Pancreas (tissue), 10 donors: ENCODE results near the gene NWD2. TPM values are rescaled to one million over a fixed set of nuclear protein-coding genes. Genes with fewer than 3 reads are reported as not detected.

Experiments used
- ATAC-seq, 4 donors: fragments of 200-7000 bp; cut with Tn5 transposase; one replicate each; pipeline versions ENCODE4 v1.8.0 to v1.9.1; 2020; ENCODE audit warnings: mild to moderate bottlenecking in 4 of 4, moderate library complexity in 4 of 4
- DNase-seq, 6 donors: peaks; one replicate each; pipeline ENCODE4 v3.0.0-alpha.2; 2020
- FAIRE-seq: peaks from 2 replicates; lab custom pipeline; 2012; peaks lifted over from hg19 to GRCh38; lab: Jason Lieb, UNC
- H3K27ac ChIP-seq, 4 donors: fragments of 200-600 bp; sonication (generic); 1 replicate in 3 of 4; 2 replicates in 1 of 4; pipeline versions ENCODE4 v1.5.0 to v1.8.0; 2020
- H3K27me3 ChIP-seq, 4 donors: fragments of 200-600 bp; one replicate each; pipeline ENCODE4 v1.8.0; 2021
- H3K36me3 ChIP-seq, 3 donors: fragments of 200-600 bp; sonication (generic) in 1 of 3; one replicate each; pipeline versions ENCODE4 v1.5.0 to v1.8.0; 2020 to 2021
- H3K4me1 ChIP-seq, 3 donors: fragments of 200-600 bp; one replicate each; pipeline ENCODE4 v1.8.0; 2021
- H3K4me3 ChIP-seq, 4 donors: fragments of 200-600 bp; sonication (generic) in 2 of 4; one replicate each; pipeline versions ENCODE4 v1.5.0 to v1.8.0; 2020 to 2021
- H3K9me3 ChIP-seq, 4 donors: fragments of 200-600 bp; one replicate each; pipeline ENCODE4 v1.8.0; 2021
- WGBS, 2 donors: extraction: QIAGEN DNeasy Blood & Tissue Kit; methylation state at CpG; one replicate each; pipeline ENCODE4 v1.1.7; 2013; 5-methylcytosine and 5-hydroxymethylcytosine counted together
- intact Hi-C, 3 donors: fragments of 100-400 bp; cut with DNase I; formaldehyde crosslinking; loops; one replicate each; pipeline versions ENCODE4 v1.11.1 to v1.14.2; 2022
- polyA plus RNA-seq, 2 donors: library from polyadenylated mRNA; stranded (reverse); fragments of 200-250 nt; gene quantifications; one replicate each; pipeline ENCODE4 v1.2.3, GENCODE V29; 2013
- total RNA-seq, 6 donors: library from RNA; stranded (reverse); fragmentation: NEBNext Ultra II Directional in 4 of 6; extraction: Animal tissue kit (Norgen Biotek cat#: 25700) in 4 of 6; gene quantifications; one replicate each; pipeline versions ENCODE4 v1.2.1 to v1.2.4, GENCODE V29; 2021 to 2023
- TF ChIP-seq, protein P1 (sequence below), 4 donors: fragments of 200-600 bp; sonication (generic) in 3 of 4; IDR thresholded peaks; one replicate each; pipeline versions ENCODE4 v1.5.0 to v1.8.0; 2021; ENCODE audit warnings: antibody characterized with exemption in 4 of 4
- donor health status: healthy with polysubstance abuse.
- donor health status: DM: no; HTN: no; CAD: no; lungs with moderate emphysema.
- donor health status: DM: no; HTN: no; CAD: no.
- donor health status: control.
- donor health status: control.
- donor health status: Bipolar disorder and iron deficiency.
- donor health status: DM: yes; HTN: yes; CAD: no.
- donor health status: DM: no; HTN: no; CAD: no.
- donor health status: DM: no; HTN: no; CAD: no.
- donor health status: DM: yes; HTN: yes; CAD: no.

The NWD2 gene
- total and polyA plus RNA-seq, 8 donors: under 0.01 to 0.22 (median 0.09) TPM; not detected in 1

DNA sequence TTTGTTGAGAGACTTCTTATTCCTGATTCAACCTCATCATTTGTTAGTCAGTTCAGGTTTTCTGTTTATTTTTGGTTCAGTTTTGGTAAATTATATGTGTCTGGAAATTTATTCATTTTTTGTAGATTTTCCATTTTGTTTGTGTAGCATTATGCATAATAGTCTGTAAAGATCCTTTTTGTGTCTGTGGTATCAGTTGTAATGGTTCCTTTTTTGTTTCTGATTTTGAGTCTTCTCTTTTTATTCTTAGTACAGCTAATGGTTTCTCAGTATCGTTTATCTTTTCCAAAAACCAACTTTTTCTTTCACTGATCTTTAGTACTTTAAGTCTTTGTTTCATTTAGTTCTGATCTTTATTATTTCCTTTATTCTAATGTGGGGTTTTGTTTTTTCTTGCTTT, 61.4 kb downstream of the NWD2 start:
- H3K36me3 ChIP-seq: no peaks in the 10 kb centered on the region
- DNase-seq (no peak), ATAC-seq (no peak), FAIRE-seq (no peak)
- H3K4me3 ChIP-seq: no peak overlapping the region
- TF ChIP-seq, protein P1, sequence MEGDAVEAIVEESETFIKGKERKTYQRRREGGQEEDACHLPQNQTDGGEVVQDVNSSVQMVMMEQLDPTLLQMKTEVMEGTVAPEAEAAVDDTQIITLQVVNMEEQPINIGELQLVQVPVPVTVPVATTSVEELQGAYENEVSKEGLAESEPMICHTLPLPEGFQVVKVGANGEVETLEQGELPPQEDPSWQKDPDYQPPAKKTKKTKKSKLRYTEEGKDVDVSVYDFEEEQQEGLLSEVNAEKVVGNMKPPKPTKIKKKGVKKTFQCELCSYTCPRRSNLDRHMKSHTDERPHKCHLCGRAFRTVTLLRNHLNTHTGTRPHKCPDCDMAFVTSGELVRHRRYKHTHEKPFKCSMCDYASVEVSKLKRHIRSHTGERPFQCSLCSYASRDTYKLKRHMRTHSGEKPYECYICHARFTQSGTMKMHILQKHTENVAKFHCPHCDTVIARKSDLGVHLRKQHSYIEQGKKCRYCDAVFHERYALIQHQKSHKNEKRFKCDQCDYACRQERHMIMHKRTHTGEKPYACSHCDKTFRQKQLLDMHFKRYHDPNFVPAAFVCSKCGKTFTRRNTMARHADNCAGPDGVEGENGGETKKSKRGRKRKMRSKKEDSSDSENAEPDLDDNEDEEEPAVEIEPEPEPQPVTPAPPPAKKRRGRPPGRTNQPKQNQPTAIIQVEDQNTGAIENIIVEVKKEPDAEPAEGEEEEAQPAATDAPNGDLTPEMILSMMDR (IDR thresholded peaks at IDR 0.05): no peak
- WGBS, 2 donors: 43 to 55% methylated on average over 1 of the region's 1 CpG
- H3K9me3 ChIP-seq: no peaks in the 10 kb centered on the region
- no peaks in the 10 kb centered on the region for H3K27me3 ChIP-seq
- no peaks in the 10 kb centered on the region for H3K4me1 ChIP-seq
- intact Hi-C loops: no loop called here
- H3K27ac ChIP-seq: no peak overlapping the region

DNA sequence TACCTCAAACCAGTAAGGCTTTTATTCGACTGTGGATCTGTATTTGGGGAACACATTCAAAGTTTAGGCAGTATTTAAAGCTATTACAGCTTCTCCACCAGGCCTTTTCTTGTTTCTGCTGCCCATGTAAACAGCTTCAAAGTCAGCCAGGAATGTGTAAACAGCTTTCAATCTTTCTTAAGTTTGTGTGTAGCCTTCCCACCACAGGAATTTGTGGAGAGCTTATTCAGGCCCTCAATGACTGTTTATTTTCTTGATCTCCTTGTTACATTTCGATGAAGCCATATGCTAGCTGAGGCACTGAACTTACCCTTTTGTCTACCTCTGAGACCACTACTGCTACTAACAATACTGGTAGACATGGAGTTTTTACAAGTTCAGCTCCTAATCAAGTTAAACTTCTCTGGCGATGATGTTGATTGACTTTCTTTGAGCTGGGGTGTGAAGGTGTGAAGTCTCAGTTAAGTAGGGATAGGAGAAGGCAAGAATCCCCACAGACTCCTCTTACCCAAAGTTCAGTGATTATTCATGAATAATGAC, 72.6 kb downstream of the NWD2 start:
- WGBS, 2 donors: 35 to 36% methylated on average over 3 of the region's 3 CpGs
- ATAC-seq (no peak), DNase-seq (no peak), FAIRE-seq (no peak)
- intact Hi-C loops: no loop called here
- H3K4me1 ChIP-seq: no peaks in the 10 kb centered on the region
- no peak overlapping the region for H3K27ac ChIP-seq
- no peaks in the 10 kb centered on the region for H3K36me3 ChIP-seq
- H3K27me3 ChIP-seq: no peaks in the 10 kb centered on the region
- TF ChIP-seq, protein P1 (IDR thresholded peaks at IDR 0.05): no peak
- H3K4me3 ChIP-seq: no peak overlapping the region
- H3K9me3 ChIP-seq: no peaks in the 10 kb centered on the region

DNA sequence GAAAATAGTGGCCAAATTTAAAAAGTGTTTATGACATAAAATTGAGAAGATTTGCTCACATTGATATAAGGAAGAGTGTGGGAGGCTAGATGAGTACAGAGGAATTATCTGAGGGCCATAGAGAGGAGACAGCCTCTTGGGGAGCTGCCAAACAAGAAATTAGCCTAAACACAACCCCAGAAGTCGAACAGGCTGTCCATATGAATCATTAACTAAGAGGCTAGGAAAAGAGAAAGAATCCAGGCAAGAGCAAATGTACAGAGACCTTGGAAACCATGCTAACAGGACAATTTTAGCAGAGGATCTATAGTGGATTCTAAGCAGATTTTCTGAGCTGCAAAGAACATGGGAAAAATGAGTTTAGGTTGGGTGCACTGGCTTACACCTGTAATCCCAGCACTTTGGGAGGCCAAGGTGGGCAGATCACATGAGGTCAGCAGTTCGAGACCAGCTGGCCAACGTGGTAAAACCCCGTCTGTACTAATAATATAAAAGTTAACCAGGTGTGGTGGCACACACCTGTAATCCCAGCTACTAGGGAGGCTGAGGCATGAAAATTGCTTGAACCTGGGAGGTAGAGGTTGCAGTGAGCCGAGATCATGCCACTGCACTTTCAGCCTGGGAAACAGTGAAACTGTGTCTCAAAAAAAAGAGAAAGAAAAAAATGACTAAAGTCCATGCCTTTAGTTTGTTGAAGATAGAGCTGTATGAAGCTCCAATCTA, 76.1 kb downstream of the NWD2 start:
- DNase-seq (no peak), ATAC-seq (no peak), FAIRE-seq (no peak)
- H3K27me3 ChIP-seq: no peaks in the 10 kb centered on the region
- intact Hi-C loops: no loop called here
- no peak overlapping the region for H3K4me3 ChIP-seq
- WGBS, 2 donors: 16 to 32% methylated on average over 5 of the region's 5 CpGs
- H3K36me3 ChIP-seq: no peaks in the 10 kb centered on the region
- no peaks in the 10 kb centered on the region for H3K4me1 ChIP-seq
- H3K9me3 ChIP-seq: no peaks in the 10 kb centered on the region
- TF ChIP-seq, protein P1 (IDR thresholded peaks at IDR 0.05): no peak
- H3K27ac ChIP-seq: no peak overlapping the region

DNA sequence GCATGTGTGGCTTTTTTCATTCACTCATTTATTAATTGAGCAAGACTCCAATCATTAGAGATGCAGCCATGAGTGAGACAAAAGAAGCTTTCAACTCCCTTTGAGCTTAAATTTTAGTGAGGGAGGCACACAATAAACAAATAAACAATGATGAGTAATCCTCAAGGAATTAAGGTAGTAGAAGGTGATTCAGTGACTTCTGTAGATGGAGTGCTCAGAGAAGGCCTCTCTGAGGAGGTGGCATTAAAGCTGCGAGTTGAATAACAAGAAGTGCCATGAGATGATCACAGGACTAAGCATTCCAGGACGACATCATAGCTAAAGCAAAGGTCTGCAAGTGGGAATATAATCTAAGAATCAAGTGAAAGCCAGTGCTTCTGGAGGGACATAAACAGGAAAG, 77.6 kb downstream of the NWD2 start:
- 61 to 73% methylated on average over 2 of the region's 2 CpGs for WGBS, 2 donors
- Histone ChIP-seq H3K9me3 (no peaks in the 10 kb centered on the region), H3K36me3 (no peaks in the 10 kb centered on the region), H3K4me3 (no peak overlapping the region), H3K4me1 (no peaks in the 10 kb centered on the region), H3K27me3 (no peaks in the 10 kb centered on the region), H3K27ac (no peak overlapping the region)
- DNase-seq (no peak), FAIRE-seq (no peak), ATAC-seq (no peak)
- intact Hi-C loops: no loop called here
- TF ChIP-seq, protein P1 (IDR thresholded peaks at IDR 0.05): no peak

DNA sequence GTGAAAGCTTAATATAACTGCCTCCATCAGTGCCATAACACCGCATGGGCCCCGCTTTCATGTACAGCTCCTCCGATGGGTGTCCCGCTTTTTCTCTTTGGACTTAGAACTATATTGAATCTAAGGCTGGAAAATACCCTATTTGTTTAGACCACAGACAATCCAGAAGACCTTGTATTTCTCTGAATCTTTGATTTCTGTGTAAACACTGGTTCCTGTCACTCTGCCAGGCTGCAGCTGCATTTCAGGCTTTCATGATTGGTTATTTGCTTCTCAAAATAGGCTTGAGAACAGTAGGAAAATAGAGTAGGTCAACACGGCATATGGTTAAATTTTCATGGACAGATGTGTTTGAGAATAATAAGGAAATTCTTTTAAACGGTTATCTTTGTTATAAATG, 80.0 kb downstream of the NWD2 start:
- WGBS, 2 donors: 51 to 55% methylated on average over 6 of the region's 6 CpGs

More for the DNA sequence above, 80.0 kb downstream of the NWD2 start:
- TF ChIP-seq, protein P1 (IDR thresholded peaks at IDR 0.05): no peak
- Histone ChIP-seq H3K27me3 (no peaks in the 10 kb centered on the region), H3K9me3 (no peaks in the 10 kb centered on the region), H3K36me3 (no peaks in the 10 kb centered on the region), H3K4me3 (no peak overlapping the region), H3K27ac (no peak overlapping the region), H3K4me1 (no peaks in the 10 kb centered on the region)
- DNase-seq (no peak), FAIRE-seq (no peak), ATAC-seq (no peak)
- intact Hi-C loops: no loop called here
